Measurements from ENCODE around the gene VIP.

GRCh38 chr6:152734630-152735029, 16.0 kb upstream of the VIP start:
- TF ChIP-seq MAX (IDR thresholded peaks at IDR 0.05; ENCODE audit: low read depth, low read length) (no peak), CTCF (IDR thresholded peaks at IDR 0.05; ENCODE audit: low read depth, low read length) (no peak), POLR2A (IDR thresholded peaks at IDR 0.05; ENCODE audit: extremely low read depth, insufficient read length) (no peak)

Measured in NB4 (cell line).